Measurements from ENCODE around the gene TSSK6. TPM values are rescaled to one million over a fixed set of nuclear protein-coding genes. Genes with fewer than 3 reads are reported as not detected.

TSSK6 gene
- polyA plus RNA-seq, 4 donors: 1.6 to 3.4 (median 1.9) TPM

- 57 to 58% (median 57%) methylated on average over 13 of the region's 13 CpGs for WGBS, 3 donors
- H3K4me3 ChIP-seq (ENCODE audit: low read depth in 1 of 3, low read length in 3 of 3): no peak overlapping the region
Observed at GRCh38 chr19:19548915-19549759, 33.8 kb upstream of the TSSK6 start.

DNA sequence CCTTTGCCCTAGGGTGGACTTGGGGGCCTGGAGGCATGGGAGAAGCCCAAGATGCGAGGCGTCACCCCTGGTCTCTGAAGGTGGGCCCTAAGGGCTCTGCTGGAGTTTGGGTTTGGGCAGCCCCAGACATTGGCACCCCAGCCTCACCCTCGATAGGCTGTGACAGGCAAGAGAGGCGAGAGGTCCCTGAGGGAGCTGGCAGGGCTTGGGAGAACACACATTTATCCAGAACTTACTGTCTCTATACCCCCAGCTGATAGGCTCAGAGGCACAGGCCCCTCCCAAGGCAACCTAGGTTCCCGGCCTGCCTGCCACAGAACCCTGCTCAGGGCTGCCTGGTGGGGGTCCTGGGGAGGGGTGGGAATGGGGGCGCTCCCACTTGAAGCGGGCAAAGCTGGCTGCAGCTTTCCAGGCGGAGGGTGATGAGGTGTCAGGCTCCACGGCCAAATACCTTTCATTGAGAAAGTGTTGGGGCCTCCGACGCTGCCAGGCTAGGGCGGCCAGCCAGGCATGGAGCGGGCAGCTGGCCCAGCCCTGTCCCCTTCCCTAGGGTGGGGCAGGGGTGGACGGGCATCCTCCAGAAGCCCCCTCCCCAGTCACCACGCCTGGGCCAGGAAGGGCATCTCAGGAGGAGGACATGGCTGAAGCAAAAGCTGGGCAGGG is 32.5 kb upstream of the TSSK6 start:
- Histone ChIP-seq H3K9me3 (ENCODE audit: control insufficient read depth in 2 of 2, insufficient read depth in 1 of 2, low read depth in 1 of 2, low read length in 1 of 2) (peaks cover 0 to 5% of the 10 kb centered on the region in 2 donors), H3K4me1 (ENCODE audit: control insufficient read depth in 3 of 3, insufficient read depth in 2 of 3, low read depth in 1 of 3, low read length in 2 of 3) (no peaks in the 10 kb centered on the region), H3K27me3 (ENCODE audit: control insufficient read depth in 3 of 3, insufficient read depth in 3 of 3, low read length in 3 of 3) (no peaks in the 10 kb centered on the region), H3K36me3 (ENCODE audit: control insufficient read depth in 3 of 3, insufficient read depth in 2 of 3, low read depth in 1 of 3, low read length in 3 of 3) (no peaks in the 10 kb centered on the region), H3K27ac (ENCODE audit: low read depth in 1 of 3, low read length in 2 of 3) (no peak overlapping the region), H3K4me3 (ENCODE audit: low read depth in 1 of 3, low read length in 3 of 3) (no peak overlapping the region)
- DNase-seq (no peak), FAIRE-seq (no peak)
- WGBS, 3 donors: 45 to 69% (median 49%) methylated on average over 14 to 15 of the region's 15 CpGs

More at GRCh38 chr19:19548915-19549759, 33.8 kb upstream of the TSSK6 start:
- H3K27me3 ChIP-seq (ENCODE audit: control insufficient read depth in 3 of 3, insufficient read depth in 3 of 3, low read length in 3 of 3): no peaks in the 10 kb centered on the region
- no peak overlapping the region for H3K27ac ChIP-seq (ENCODE audit: low read depth in 1 of 3, low read length in 2 of 3)
- DNase-seq: no peak
- FAIRE-seq: no peak
- H3K36me3 ChIP-seq (ENCODE audit: control insufficient read depth in 3 of 3, insufficient read depth in 2 of 3, low read depth in 1 of 3, low read length in 3 of 3): no peaks in the 10 kb centered on the region
- peaks cover 0 to 5% of the 10 kb centered on the region in 2 donors for H3K9me3 ChIP-seq (ENCODE audit: control insufficient read depth in 2 of 2, insufficient read depth in 1 of 2, low read depth in 1 of 2, low read length in 1 of 2)
- H3K4me1 ChIP-seq (ENCODE audit: control insufficient read depth in 3 of 3, insufficient read depth in 2 of 3, low read depth in 1 of 3, low read length in 2 of 3): no peaks in the 10 kb centered on the region

- no peak overlapping the region for H3K27ac ChIP-seq (ENCODE audit: low read depth in 1 of 3, low read length in 2 of 3)
- peaks cover 0 to 5% of the 10 kb centered on the region in 2 donors for H3K9me3 ChIP-seq (ENCODE audit: control insufficient read depth in 2 of 2, insufficient read depth in 1 of 2, low read depth in 1 of 2, low read length in 1 of 2)
- H3K4me1 ChIP-seq (ENCODE audit: control insufficient read depth in 3 of 3, insufficient read depth in 2 of 3, low read depth in 1 of 3, low read length in 2 of 3): no peaks in the 10 kb centered on the region
- FAIRE-seq: no peak
- 25 to 64% (median 40%) methylated on average over 19 of the region's 19 CpGs for WGBS, 3 donors
- H3K4me3 ChIP-seq (ENCODE audit: low read depth in 1 of 3, low read length in 3 of 3): no peak overlapping the region
- DNase-seq: no peak
- peaks cover 0 to 3% (median 0%) of the 10 kb centered on the region in 3 donors for H3K27me3 ChIP-seq (ENCODE audit: control insufficient read depth in 3 of 3, insufficient read depth in 3 of 3, low read length in 3 of 3)
- no peaks in the 10 kb centered on the region for H3K36me3 ChIP-seq (ENCODE audit: control insufficient read depth in 3 of 3, insufficient read depth in 2 of 3, low read depth in 1 of 3, low read length in 3 of 3)
Observed at GRCh38 chr19:19546751-19547162, 31.4 kb upstream of the TSSK6 start.

DNA sequence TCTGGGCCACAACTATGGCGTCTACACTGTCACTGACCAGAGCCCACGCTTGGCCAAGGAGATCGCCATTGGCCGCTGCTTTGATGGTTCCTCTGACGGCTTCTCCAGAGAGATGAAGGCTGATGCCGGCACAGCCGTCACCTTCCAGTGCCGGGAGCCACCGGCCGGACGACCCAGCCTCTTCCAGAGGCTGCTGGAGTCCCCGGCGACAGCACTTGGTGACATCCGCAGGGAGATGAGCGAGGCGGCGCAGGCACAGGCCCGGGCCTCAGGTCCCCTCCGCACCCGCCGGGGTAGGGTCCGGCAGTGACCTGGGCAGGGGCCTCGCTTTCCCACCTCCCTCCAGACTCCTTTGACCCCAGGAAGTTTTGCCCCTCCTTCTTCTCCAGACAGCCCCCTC is 30.4 kb upstream of the TSSK6 start:
- DNase-seq: no peak

DNA sequence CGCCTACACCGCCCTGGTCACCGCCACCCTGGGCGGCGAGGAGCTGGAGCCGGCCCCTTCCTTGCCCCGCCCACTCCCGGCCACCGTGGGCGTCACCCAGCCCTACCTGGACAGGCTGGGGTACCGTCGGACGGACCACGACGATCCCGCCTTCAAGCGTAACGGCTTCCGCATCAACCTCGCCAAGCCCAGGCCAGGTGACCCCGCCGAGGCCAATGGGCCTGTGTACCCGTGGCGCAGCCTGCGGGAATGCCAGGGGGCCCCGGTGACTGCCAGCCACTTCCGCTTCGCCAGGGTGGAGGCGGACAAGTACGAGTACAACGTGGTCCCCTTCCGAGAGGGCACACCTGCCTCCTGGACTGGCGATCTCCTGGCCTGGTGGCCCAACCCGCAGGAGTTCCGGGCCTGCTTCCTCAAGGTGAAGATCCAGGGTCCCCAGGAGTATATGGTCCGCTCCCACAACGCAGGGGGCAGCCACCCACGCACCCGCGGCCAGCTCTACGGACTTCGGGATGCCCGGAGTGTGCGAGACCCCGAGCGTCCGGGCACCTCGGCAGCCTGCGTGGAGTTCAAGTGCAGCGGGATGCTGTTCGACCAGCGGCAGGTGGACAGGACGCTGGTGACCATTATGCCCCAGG is 29.7 kb upstream of the TSSK6 start:
- H3K27ac ChIP-seq (ENCODE audit: low read depth in 1 of 3, low read length in 2 of 3): no peak overlapping the region
- DNase-seq (no peak), FAIRE-seq (no peak)
- H3K9me3 ChIP-seq (ENCODE audit: control insufficient read depth in 2 of 2, insufficient read depth in 1 of 2, low read depth in 1 of 2, low read length in 1 of 2): no peaks in the 10 kb centered on the region
- H3K4me1 ChIP-seq (ENCODE audit: control insufficient read depth in 3 of 3, insufficient read depth in 2 of 3, low read depth in 1 of 3, low read length in 2 of 3): peaks cover 0 to 3% (median 2%) of the 10 kb centered on the region in 3 donors
- H3K4me3 ChIP-seq (ENCODE audit: low read depth in 1 of 3, low read length in 3 of 3): no peak overlapping the region
- H3K36me3 ChIP-seq (ENCODE audit: control insufficient read depth in 3 of 3, insufficient read depth in 2 of 3, low read depth in 1 of 3, low read length in 3 of 3): no peaks in the 10 kb centered on the region
- WGBS, 3 donors: 93% methylated on average over 34 to 53 of the region's 53 CpGs
- peaks cover 0 to 17% (median 0%) of the 10 kb centered on the region in 3 donors for H3K27me3 ChIP-seq (ENCODE audit: control insufficient read depth in 3 of 3, insufficient read depth in 3 of 3, low read length in 3 of 3)

More for the DNA sequence above, 30.4 kb upstream of the TSSK6 start:
- Histone ChIP-seq H3K9me3 (ENCODE audit: control insufficient read depth in 2 of 2, insufficient read depth in 1 of 2, low read depth in 1 of 2, low read length in 1 of 2) (no peaks in the 10 kb centered on the region), H3K4me3 (ENCODE audit: low read depth in 1 of 3, low read length in 3 of 3) (no peak overlapping the region), H3K4me1 (ENCODE audit: control insufficient read depth in 3 of 3, insufficient read depth in 2 of 3, low read depth in 1 of 3, low read length in 2 of 3) (peaks cover 0 to 3% (median 2%) of the 10 kb centered on the region in 3 donors), H3K27me3 (ENCODE audit: control insufficient read depth in 3 of 3, insufficient read depth in 3 of 3, low read length in 3 of 3) (peaks cover 0 to 13% (median 0%) of the 10 kb centered on the region in 3 donors), H3K36me3 (ENCODE audit: control insufficient read depth in 3 of 3, insufficient read depth in 2 of 3, low read depth in 1 of 3, low read length in 3 of 3) (no peaks in the 10 kb centered on the region), H3K27ac (ENCODE audit: low read depth in 1 of 3, low read length in 2 of 3) (no peak overlapping the region)
- 91 to 96% (median 91%) methylated on average over 13 to 23 of the region's 23 CpGs for WGBS, 3 donors
- FAIRE-seq: no peak

DNA sequence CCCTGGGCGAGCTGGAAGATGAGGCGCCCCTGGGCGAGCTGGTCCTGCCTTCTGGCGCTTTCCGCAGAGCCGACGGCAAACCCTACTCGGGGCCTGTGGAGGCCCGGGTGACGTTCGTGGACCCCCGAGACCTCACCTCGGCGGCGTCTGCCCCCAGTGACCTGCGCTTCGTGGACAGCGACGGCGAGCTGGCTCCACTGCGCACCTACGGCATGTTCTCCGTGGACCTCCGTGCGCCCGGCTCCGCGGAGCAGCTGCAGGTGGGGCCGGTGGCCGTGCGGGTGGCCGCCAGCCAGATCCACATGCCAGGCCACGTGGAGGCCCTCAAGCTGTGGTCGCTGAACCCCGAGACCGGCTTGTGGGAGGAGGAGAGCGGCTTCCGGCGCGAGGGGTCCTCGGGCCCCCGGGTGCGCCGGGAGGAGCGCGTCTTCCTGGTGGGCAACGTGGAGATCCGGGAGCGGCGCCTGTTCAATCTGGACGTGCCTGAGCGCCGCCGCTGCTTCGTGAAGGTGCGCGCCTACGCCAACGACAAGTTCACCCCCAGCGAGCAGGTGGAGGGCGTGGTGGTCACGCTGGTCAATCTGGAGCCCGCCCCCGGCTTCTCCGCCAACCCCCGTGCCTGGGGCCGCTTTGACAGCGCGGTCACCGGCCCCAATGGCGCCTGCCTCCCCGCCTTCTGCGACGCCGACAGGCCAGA is 29.1 kb upstream of the TSSK6 start:
- H3K4me3 ChIP-seq (ENCODE audit: low read depth in 1 of 3, low read length in 3 of 3): no peak overlapping the region
- H3K9me3 ChIP-seq (ENCODE audit: control insufficient read depth in 2 of 2, insufficient read depth in 1 of 2, low read depth in 1 of 2, low read length in 1 of 2): no peaks in the 10 kb centered on the region
- no peak for FAIRE-seq
- no peak overlapping the region for H3K27ac ChIP-seq (ENCODE audit: low read depth in 1 of 3, low read length in 2 of 3)
- H3K4me1 ChIP-seq (ENCODE audit: control insufficient read depth in 3 of 3, insufficient read depth in 2 of 3, low read depth in 1 of 3, low read length in 2 of 3): peaks cover 0 to 3% (median 2%) of the 10 kb centered on the region in 3 donors
- no peak for DNase-seq
- no peaks in the 10 kb centered on the region for H3K36me3 ChIP-seq (ENCODE audit: control insufficient read depth in 3 of 3, insufficient read depth in 2 of 3, low read depth in 1 of 3, low read length in 3 of 3)
- peaks cover 0 to 24% (median 3%) of the 10 kb centered on the region in 3 donors for H3K27me3 ChIP-seq (ENCODE audit: control insufficient read depth in 3 of 3, insufficient read depth in 3 of 3, low read length in 3 of 3)
- 86 to 93% (median 91%) methylated on average over 54 to 75 of the region's 75 CpGs for WGBS, 3 donors

- H3K27me3 ChIP-seq (ENCODE audit: control insufficient read depth in 3 of 3, insufficient read depth in 3 of 3, low read length in 3 of 3): peaks cover 0 to 30% (median 3%) of the 10 kb centered on the region in 3 donors
- H3K36me3 ChIP-seq (ENCODE audit: control insufficient read depth in 3 of 3, insufficient read depth in 2 of 3, low read depth in 1 of 3, low read length in 3 of 3): no peaks in the 10 kb centered on the region
- H3K4me3 ChIP-seq (ENCODE audit: low read depth in 1 of 3, low read length in 3 of 3): no peak overlapping the region
- DNase-seq (no peak), FAIRE-seq (no peak)
- no peaks in the 10 kb centered on the region for H3K9me3 ChIP-seq (ENCODE audit: control insufficient read depth in 2 of 2, insufficient read depth in 1 of 2, low read depth in 1 of 2, low read length in 1 of 2)
- 86 to 90% (median 89%) methylated on average over 18 to 19 of the region's 19 CpGs for WGBS, 3 donors
- H3K4me1 ChIP-seq (ENCODE audit: control insufficient read depth in 3 of 3, insufficient read depth in 2 of 3, low read depth in 1 of 3, low read length in 2 of 3): peaks cover 0 to 4% (median 2%) of the 10 kb centered on the region in 3 donors
- no peak overlapping the region for H3K27ac ChIP-seq (ENCODE audit: low read depth in 1 of 3, low read length in 2 of 3)
Observed at GRCh38 chr19:19543640-19544039, 28.3 kb upstream of the TSSK6 start.

GRCh38 chr19:19543101-19543500 is 27.8 kb upstream of the TSSK6 start:
- FAIRE-seq (no peak), DNase-seq (no peak)
- H3K4me3 ChIP-seq (ENCODE audit: low read depth in 1 of 3, low read length in 3 of 3): no peak overlapping the region
- no peaks in the 10 kb centered on the region for H3K9me3 ChIP-seq (ENCODE audit: control insufficient read depth in 2 of 2, insufficient read depth in 1 of 2, low read depth in 1 of 2, low read length in 1 of 2)
- WGBS, 3 donors: 89 to 95% (median 91%) methylated on average over 10 to 13 of the region's 13 CpGs
- H3K36me3 ChIP-seq (ENCODE audit: control insufficient read depth in 3 of 3, insufficient read depth in 2 of 3, low read depth in 1 of 3, low read length in 3 of 3): no peaks in the 10 kb centered on the region
- peaks cover 2 to 7% (median 2%) of the 10 kb centered on the region in 3 donors for H3K4me1 ChIP-seq (ENCODE audit: control insufficient read depth in 3 of 3, insufficient read depth in 2 of 3, low read depth in 1 of 3, low read length in 2 of 3)
- H3K27me3 ChIP-seq (ENCODE audit: control insufficient read depth in 3 of 3, insufficient read depth in 3 of 3, low read length in 3 of 3): peaks cover 1 to 35% (median 3%) of the 10 kb centered on the region in 3 donors
- H3K27ac ChIP-seq (ENCODE audit: low read depth in 1 of 3, low read length in 2 of 3): no peak overlapping the region

Measured in small intestine (tissue), 7 donors.